MCF 10A (cell line): ENCODE measurements around the gene CSMD2. TPM values are rescaled to one million over a fixed set of nuclear protein-coding genes. Genes with fewer than 3 reads are reported as not detected.

Experiments
- BruUV-seq: library from RNA; stranded (reverse); fragments of 400-500 nt; replicated peaks from 2 replicates; lab custom pipeline; 2021; lab: Mats Ljungman, UMichigan
- CTCF ChIA-PET: fragments of 300-600 bp; sonication (Branson Sonifier 250); formaldehyde crosslinking; extraction: SDS; loops from one replicate; lab custom pipeline; 2021; ENCODE audit warnings: antibody characterized with exemption, inconsistent platforms; lab: Yijun Ruan, JAX
- POLR2A ChIA-PET: fragments of 300-600, 350-650 bp; sonication (Branson Sonifier 250); formaldehyde crosslinking; extraction: SDS; loops from one replicate; lab custom pipeline; 2020; ENCODE audit warnings: antibody characterized with exemption, inconsistent platforms; lab: Yijun Ruan, JAX
- DNase-seq: peaks from one replicate; pipeline ENCODE4 v3.0.0-alpha.2; 2018; ENCODE audit not compliant: unreplicated experiment
- H3K27ac Mint-ChIP-seq: one replicate; pipeline ENCODE4 v1.8.0; 2022; ENCODE audit warnings: mild to moderate bottlenecking, low read depth, mixed read lengths; ENCODE audit not compliant: unreplicated experiment
- H3K27me3 Mint-ChIP-seq: one replicate; pipeline ENCODE4 v1.8.0; 2022; ENCODE audit warnings: mixed read lengths; ENCODE audit not compliant: insufficient read depth, unreplicated experiment
- H3K36me3 Mint-ChIP-seq: one replicate; pipeline ENCODE4 v1.8.0; 2022; ENCODE audit warnings: mild to moderate bottlenecking, moderate library complexity, mixed read lengths; ENCODE audit not compliant: insufficient read depth, unreplicated experiment
- H3K4me1 Mint-ChIP-seq: one replicate; pipeline ENCODE4 v1.8.0; 2022; ENCODE audit warnings: mixed read lengths; ENCODE audit not compliant: insufficient read depth, unreplicated experiment
- H3K4me3 Mint-ChIP-seq: one replicate; pipeline ENCODE4 v1.8.0; 2022; ENCODE audit warnings: mild to moderate bottlenecking, moderate library complexity, mixed read lengths; ENCODE audit not compliant: unreplicated experiment
- H3K9me3 Mint-ChIP-seq: one replicate; pipeline ENCODE4 v1.8.0; 2022; ENCODE audit warnings: mixed read lengths; ENCODE audit not compliant: unreplicated experiment
- CTCF ChIP-seq: fragments of 200-600 bp; IDR thresholded peaks from one replicate; pipeline ENCODE4 v1.8.0; 2022; ENCODE audit warnings: antibody characterized with exemption, mild to moderate bottlenecking; ENCODE audit not compliant: unreplicated experiment
- intact Hi-C: fragments of 100-400 bp; cut with micrococcal nuclease; formaldehyde crosslinking; loops from 2 replicates; pipeline ENCODE4 v1.14.1; 2022
- total RNA-seq: library from RNA; stranded (reverse); gene quantifications from 2 replicates; pipeline ENCODE4 v1.2.3, GENCODE V29; 2022

The CSMD2 gene
- total RNA-seq, 1 experiment from 2014 or later = not detected

GRCh38 chr1:33960188-33960895 lies 204.7 kb downstream of the CSMD2 start:
- H3K4me3 Mint-ChIP-seq = no peak overlapping the region
- H3K27me3 Mint-ChIP-seq = no peaks in the 10 kb centered on the region
- CTCF ChIA-PET = no interaction called here
- POLR2A ChIA-PET = no interaction called here
- no peak for TF ChIP-seq CTCF
- no peak overlapping the region for H3K27ac Mint-ChIP-seq
- H3K36me3 Mint-ChIP-seq = no peaks in the 10 kb centered on the region
- no peaks in the 10 kb centered on the region for H3K4me1 Mint-ChIP-seq
- intact Hi-C loops = no loop called here
- DNase-seq = no peak
- BruUV-seq = no TSS peak
- H3K9me3 Mint-ChIP-seq = peaks cover 41% of the 10 kb centered on the region

GRCh38 chr1:33957854-33958253 lies 207.2 kb downstream of the CSMD2 start:
- Mint-ChIP-seq H3K4me3 (no peak overlapping the region), H3K4me1 (no peaks in the 10 kb centered on the region), H3K36me3 (no peaks in the 10 kb centered on the region), H3K27me3 (no peaks in the 10 kb centered on the region), H3K27ac (no peak overlapping the region), H3K9me3 (peaks cover 35% of the 10 kb centered on the region)
- POLR2A ChIA-PET = no interaction called here
- intact Hi-C loops = no loop called here
- BruUV-seq = no TSS peak
- no peak for DNase-seq
- CTCF ChIA-PET = no interaction called here
- TF ChIP-seq CTCF = no peak

GRCh38 chr1:33955096-33955495 lies 209.9 kb downstream of the CSMD2 start:
- Mint-ChIP-seq H3K9me3 (peaks cover 22% of the 10 kb centered on the region), H3K27ac (no peak overlapping the region), H3K27me3 (no peaks in the 10 kb centered on the region), H3K4me3 (no peak overlapping the region), H3K4me1 (no peaks in the 10 kb centered on the region), H3K36me3 (no peaks in the 10 kb centered on the region)
- CTCF ChIA-PET = interaction anchor here (0.6 kb wide), 1 partner anchor 315 kb away, joined by 3 read pairs; no protein-coding TSS in a partner anchor
- no peak for DNase-seq
- intact Hi-C loops = no loop called here
- no peak for TF ChIP-seq CTCF
- POLR2A ChIA-PET = no interaction called here
- BruUV-seq = no TSS peak

GRCh38 chr1:33949570-33949969 lies 215.5 kb downstream of the CSMD2 start:
- BruUV-seq = no TSS peak
- Mint-ChIP-seq H3K4me1 (no peaks in the 10 kb centered on the region), H3K9me3 (peaks cover 13% of the 10 kb centered on the region), H3K27ac (no peak overlapping the region), H3K36me3 (no peaks in the 10 kb centered on the region), H3K4me3 (no peak overlapping the region), H3K27me3 (no peaks in the 10 kb centered on the region)
- no peak for TF ChIP-seq CTCF
- POLR2A ChIA-PET = interaction anchor here (0.7 kb wide), 1 partner anchor 942 kb away, joined by 3 read pairs; no protein-coding TSS in a partner anchor
- no peak for DNase-seq
- CTCF ChIA-PET = no interaction called here
- intact Hi-C loops = no loop called here
